Measurements from ENCODE around the gene ARID3C.

DNA sequence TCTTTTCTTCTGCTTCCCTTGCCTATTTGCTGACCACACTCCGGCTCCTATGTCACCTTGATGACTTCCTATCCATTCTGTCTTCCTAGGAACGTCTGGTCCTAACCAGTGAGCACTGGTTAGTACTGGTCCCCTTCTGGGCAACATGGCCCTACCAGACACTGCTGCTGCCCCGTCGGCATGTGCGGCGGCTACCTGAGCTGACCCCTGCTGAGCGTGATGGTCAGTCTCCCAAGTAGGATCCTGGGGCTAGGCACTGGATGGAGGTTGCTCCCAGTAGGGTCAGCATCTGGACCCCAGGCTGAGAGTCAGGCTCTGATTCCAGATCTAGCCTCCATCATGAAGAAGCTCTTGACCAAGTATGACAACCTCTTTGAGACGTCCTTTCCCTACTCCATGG, 19.8 kb upstream of the ARID3C start:
- TF ChIP-seq, protein P1, sequence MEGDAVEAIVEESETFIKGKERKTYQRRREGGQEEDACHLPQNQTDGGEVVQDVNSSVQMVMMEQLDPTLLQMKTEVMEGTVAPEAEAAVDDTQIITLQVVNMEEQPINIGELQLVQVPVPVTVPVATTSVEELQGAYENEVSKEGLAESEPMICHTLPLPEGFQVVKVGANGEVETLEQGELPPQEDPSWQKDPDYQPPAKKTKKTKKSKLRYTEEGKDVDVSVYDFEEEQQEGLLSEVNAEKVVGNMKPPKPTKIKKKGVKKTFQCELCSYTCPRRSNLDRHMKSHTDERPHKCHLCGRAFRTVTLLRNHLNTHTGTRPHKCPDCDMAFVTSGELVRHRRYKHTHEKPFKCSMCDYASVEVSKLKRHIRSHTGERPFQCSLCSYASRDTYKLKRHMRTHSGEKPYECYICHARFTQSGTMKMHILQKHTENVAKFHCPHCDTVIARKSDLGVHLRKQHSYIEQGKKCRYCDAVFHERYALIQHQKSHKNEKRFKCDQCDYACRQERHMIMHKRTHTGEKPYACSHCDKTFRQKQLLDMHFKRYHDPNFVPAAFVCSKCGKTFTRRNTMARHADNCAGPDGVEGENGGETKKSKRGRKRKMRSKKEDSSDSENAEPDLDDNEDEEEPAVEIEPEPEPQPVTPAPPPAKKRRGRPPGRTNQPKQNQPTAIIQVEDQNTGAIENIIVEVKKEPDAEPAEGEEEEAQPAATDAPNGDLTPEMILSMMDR (IDR thresholded peaks at IDR 0.05 in 4 of 5, conservative IDR thresholded peaks at IDR 0.05 in 1 of 5): no peak
- TF ChIP-seq POLR2A (IDR thresholded peaks at IDR 0.05): no peak
